NCI-H510A (cell line): ENCODE measurements around the gene STRIP1.
"Not testable (repeated sequence)": the region's sequence is repeated elsewhere in the genome, so short reads cannot be mapped to it uniquely, and the experiment has no call there.

Experiments
- DNase-seq: peaks from one replicate; lab custom pipeline; 2025; lab: John Stamatoyannopoulos, UW

STRIP1 gene

DNA sequence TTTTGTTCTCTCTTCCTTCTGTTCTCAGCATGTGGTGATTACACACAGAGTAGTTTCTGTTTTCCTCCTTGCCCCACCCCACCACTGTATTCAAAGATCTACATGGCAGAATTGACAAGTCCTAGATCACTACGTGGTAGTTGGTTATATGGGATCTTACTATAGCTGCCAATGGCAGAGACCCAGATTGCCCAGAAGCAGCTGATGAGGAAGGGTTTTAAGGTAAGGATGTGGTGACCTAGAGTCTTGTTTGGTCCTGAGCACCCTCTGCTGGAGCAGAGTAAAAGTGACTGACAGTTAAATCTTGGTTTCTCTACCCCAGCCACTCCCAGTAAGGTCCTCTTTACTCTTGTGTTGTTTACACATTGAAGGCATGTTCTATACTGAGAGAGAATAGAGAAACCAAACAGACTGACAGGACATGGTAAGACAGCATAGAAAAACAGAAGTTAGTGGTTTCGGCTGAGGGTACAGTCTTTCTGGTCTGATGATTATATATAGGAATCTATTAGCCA is 22.8 kb upstream of the STRIP1 start:
- DNase-seq: no peak

- DNase-seq: no peak
These were observed 22.2 kb upstream of the STRIP1 start for GRCh38 chr1:110012100-110012780.

DNA sequence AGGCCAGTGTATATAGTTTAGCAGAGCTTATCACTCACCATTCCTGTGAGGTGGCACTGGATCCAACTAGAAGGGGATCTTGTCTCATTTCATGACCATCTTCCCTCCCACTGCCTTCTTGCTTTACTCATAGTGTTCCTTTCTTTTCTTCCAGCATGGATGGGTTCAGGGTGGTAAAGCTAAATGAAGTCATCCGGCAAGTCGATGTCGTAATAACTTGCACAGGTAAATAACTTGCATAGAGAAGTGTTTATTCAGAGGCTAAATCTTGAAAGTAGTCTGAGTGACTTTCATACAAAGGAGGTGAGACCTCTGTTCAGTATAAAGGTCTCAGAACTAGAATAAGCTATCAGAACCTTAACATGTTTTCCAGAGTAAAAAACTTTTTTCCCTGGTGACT is 16.6 kb upstream of the STRIP1 start:
- DNase-seq: no peak

DNA sequence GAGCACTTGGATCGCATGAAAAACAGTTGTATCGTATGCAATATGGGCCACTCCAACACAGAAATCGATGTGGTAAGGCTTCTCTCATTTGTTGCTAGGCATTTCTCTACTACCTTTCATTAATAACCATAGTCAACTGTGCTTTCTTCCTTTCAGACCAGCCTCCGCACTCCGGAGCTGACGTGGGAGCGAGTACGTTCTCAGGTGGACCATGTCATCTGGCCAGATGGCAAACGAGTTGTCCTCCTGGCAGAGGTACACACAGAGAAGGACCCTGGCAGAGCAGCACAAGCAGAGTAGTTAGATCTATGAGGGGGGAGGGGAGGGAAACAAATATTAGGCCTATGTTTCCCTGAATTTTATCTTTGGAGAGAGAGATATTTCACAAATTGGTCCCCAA is 16.0 kb upstream of the STRIP1 start:
- no peak for DNase-seq

- DNase-seq: no peak
These were observed 14.7 kb upstream of the STRIP1 start for GRCh38 chr1:110019770-110020169.

- DNase-seq: no peak
These were observed 13.1 kb upstream of the STRIP1 start for GRCh38 chr1:110021285-110021684.

DNA sequence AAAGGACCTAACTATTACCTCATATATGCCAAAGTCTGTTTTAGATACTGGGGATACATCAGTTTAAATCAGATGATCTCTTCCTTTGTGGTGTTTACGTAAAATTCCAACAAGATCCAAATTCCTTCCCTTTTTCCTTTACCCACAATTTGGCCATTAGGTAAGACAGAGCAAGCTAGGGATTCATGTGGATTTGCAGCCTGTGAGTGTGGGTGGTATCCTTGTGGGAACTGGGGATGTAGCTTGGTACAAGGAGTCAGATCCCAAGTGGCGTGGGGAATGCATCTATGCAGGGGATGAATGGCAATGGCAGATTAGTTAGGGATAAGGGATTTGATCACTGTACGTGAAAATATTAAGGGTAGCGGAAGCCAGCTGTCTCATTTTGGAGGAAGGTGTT is 9.8 kb upstream of the STRIP1 start:
- no peak for DNase-seq

DNA sequence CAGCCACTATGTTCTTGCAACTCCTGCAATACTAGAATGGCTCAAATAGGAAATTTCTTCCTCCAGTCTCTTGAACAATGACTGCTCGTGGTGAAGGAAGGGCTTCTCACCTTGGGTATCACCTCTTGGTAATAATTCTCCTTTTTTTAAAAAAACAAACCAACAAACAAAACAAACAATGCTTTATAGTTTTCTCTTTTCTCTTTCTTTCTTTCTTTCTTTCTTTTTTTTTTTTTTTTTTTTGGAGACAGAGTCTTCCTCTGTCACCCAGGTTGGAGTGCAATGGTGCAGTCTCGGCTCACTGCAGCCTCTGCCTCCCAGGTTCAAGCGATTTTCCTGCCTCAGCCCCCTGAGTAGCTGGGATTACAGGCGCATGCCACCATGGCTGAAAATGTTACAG is 3.7 kb upstream of the STRIP1 start:
- DNase-seq: not testable (repeated sequence)

DNA sequence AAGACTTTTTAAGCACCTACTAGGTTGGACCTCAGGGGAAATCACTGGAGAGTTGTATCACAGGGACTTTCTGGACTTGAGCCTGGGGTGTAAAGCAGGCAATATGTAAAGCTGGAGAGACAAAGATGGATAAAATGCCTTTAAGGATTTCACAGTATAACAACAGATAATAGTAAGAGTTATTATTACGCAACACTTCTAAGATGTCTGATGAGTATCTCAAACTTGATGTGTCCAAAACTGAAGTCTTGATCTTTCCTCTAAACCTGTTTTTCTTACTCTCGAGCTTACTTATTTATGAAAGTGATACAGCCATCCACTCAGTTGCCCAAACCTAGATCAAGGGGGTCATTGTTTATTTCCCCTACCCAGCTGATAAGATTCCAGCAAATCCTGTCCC is 2.1 kb upstream of the STRIP1 start:
- no peak for DNase-seq

GRCh38 chr1:110033421-110033820 is 1.0 kb upstream of the STRIP1 start:
- no peak for DNase-seq

DNA sequence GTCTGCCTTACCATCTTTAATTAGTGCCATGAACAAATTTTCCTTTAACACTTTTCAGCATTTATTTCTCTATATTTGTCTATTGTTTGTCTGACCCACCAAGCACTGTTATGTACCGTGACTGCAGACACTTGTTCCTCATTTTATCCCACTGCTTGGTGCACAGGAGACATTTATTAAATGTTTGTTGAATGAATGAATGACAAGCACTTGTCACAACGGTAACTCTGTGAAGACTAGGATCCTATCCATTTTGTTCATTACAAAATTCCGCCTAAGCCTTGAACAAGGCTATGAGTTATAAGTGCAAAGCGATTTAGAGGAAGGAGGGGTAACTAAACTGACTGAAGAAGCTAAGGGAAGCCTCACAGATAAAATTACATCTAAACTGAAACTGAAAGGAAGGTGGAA is 379 bp upstream of the STRIP1 start:
- no peak for DNase-seq

DNA sequence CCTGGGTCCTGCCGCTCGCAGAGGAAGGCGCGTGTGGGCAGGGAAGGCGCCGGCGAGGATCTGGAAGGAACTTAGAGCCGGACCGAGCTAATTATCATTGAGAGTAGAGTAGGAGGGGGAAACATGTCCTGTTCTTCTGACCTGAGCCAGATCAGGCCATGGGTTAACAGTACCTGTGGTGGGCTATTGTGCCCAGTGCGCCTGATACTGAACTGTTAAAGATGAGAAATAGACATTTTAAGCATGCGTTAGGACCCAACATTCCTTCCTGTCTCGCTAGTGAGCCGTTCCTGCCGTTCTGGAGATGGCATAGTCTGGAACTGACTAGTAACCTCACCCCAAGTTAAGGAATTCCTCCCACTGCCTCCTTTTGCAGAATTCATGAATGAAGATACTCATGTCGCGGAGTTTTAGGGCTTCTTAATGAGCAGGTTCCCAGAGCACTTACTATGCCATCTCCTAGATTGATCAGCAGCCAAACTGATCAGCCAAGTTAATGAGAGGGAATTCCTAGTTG is 870 bp downstream of the STRIP1 start:
- DNase-seq: no peak

DNA sequence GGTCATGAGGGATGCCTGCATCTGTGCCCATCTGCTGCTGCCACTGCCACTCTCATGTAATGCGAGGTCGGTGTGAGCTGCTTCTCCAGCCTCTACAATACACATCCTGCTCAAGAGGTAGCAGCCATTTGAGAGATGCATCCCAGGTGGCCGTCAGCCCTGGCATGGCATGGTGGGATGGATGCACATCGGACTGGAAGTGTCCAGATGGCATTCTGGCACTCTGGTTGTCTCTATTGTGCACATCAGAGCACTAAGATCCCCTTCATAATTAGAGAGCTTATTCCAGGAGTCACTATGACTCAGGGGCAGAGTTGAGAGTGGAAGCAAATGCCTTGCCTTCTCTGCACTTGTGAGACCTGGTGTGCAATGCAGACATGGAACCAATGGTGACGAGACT is 3.8 kb downstream of the STRIP1 start:
- no peak for DNase-seq

DNA sequence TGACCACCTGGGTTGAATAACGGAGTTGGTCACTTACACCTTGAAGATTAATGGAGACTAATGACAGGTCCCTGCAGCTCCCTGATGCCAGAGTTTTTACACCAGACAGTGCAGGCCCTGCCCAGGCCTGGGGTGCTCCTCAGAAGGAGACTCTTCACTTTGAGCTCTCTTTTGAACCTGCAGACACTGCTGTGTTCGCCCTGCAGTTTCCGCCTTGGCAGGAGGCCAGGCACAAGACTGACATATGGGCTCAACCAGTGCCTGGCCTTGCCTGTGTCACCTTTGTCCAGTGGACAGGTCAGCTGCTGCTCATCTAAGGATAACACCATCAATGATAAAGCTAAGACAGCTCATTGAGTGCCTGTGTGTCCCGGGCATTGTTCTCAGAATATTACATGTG is 5.2 kb downstream of the STRIP1 start:
- no peak for DNase-seq

DNA sequence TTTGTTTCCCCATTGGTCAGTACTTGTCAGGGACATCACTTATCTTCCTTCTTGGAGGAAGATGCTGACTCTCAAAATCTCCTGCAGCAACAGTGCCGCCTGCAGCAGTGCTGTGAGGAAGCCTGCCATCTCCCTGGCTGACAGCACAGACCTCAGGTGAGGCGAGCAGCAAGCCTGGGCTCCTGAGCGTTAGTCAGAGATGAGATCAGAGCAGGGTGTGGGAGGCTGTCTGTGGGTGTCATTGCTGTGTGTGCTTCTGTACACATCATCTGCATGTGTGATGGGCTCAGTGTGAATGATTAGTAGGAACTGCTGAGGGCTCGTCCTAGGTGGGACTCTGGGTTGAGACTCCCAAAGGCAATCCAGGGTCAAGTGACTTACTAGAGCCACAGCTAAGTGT is 6.1 kb downstream of the STRIP1 start:
- no peak for DNase-seq

DNA sequence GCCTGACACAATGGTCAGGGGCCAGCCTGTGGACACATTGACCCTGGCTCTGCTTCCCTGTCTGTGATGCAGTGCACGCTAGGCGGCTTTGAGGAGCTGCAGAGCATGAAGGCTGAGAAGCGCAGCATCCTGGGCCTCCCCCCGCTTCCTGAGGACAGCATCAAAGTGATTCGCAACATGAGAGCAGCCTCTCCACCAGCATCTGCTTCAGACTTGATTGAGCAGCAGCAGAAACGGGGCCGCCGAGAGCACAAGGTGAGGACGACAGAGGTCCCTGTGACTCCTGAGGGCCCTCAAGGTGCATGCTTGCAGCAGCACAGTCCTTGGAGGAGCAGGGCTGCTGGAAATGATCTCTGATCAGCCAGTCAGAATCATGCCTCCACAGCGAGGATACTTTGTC is 8.6 kb downstream of the STRIP1 start:
- DNase-seq: no peak

- DNase-seq: no peak
These were observed 13.0 kb downstream of the STRIP1 start for GRCh38 chr1:110047463-110047862.

DNA sequence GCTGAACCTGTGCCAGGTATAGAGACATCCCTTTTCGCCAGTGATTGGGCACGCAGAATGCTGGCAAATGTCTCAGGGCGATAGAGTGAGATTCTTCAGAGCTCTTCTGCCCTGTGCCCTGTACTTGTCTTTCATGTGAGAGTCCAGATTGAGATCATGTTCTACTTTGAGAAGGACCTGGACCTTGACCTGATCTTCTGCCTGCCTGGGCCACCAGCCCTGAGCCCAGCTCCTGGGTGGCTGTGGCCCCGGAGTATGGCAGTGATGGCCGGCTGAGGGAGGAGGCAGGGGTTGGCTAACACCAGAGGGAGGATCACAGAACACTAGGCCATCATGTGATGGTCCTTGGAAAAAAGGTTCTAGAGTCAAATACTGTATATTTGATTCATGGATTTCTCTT is 13.8 kb downstream of the STRIP1 start:
- no peak for DNase-seq

DNA sequence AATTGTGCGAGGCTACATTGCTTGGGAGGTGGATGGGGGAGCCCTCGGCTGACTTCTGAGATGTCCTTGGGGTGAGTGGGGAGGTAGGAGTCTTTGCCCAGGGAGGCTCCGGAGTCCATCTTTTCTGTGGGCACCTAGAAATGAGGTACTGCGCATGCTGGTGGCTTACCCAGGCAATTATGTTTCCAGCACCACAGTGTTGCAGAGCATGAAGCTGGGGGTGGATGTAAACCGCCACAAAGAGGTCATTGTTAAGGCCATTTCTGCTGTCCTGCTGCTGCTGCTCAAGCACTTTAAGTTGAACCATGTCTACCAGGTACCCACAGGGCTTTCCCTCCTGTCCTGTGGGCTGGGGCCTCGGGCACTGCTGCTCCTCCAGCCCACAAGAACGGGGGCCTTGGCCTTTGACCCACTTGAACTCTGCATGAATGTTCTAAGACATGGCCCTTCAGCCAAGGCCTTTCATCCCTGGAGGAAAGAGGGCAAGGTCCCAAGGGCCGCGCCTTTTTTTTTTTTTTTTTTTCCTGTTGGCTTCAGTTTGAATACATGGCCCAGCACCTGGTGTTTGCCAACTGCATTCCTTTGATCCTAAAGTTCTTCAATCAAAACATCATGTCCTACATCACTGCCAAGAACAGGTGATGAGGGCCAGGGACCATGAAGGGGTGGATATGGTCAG is 14.6 kb downstream of the STRIP1 start:
- no peak for DNase-seq

- DNase-seq: no peak
These were observed 15.6 kb downstream of the STRIP1 start for GRCh38 chr1:110049801-110050601.

DNA sequence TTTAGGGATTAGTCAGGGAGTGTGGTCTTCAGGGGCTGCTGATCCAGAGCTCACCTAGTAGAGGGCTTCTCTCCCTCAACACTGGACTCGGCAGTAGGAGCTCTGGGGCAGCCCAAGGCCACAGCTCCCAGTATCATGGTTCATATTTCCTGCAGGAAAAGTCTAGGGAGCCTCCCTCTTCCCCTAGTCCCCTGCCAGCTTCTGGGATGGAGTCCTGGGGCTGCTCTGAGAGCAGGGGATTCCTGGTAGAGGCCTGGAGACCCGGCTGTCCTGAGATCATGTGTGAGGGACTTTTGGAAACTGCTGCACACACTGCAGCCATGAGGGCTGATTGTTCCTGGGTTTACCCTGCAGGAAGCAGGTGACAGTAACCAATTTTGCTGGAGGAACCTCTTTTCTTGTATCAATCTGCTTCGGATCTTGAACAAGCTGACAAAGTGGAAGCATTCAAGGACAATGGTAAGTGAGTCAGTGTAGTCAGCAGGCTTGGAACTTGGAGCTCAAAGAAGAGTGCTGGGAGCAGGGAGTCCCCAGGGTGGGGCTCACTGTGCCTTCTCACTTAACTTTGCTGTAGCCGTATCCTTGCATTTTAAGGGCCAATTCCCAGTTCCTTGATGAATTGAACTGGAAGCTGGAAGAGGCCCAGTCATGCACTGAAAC is 16.3 kb downstream of the STRIP1 start:
- no peak for DNase-seq

DNA sequence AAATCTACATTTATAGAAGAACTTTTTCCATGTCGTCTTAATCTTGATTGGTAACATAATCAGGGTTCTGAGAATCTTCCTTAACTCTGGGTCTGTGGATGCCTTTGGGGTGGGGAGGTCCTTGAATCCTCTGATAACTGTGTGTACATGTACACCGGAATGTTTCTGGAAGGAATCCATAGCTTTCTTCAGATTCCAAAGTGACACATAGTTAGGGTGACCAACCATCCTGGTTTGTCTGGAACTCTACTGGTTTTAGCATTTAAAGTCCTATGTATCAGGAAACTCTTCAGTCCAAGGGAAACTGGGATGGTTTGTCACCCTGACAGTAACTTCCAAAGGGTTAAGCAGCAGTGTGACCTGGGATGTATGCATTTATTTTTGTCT is 16.8 kb downstream of the STRIP1 start:
- DNase-seq: no peak
